Bronchial epithelial cell (primary cell): ENCODE data around the gene JMJD1C. TPM values are rescaled to one million over a fixed set of nuclear protein-coding genes. Genes with fewer than 3 reads are reported as not detected.

ENCODE experiments used
- DNase-seq: peaks from one replicate; pipeline ENCODE4 v3.0.0-alpha.2; 2010; ENCODE audit warnings: low read depth
- FAIRE-seq: peaks from 2 replicates; lab custom pipeline; 2011; peaks lifted over from hg19 to GRCh38; lab: Jason Lieb, UNC
- H3K27me3 ChIP-seq: 2 replicates; pipeline ENCODE4 v1.5.1; 2011; ENCODE audit warnings: low read length; ENCODE audit not compliant: control insufficient read depth, insufficient read depth
- H3K36me3 ChIP-seq: 2 replicates; pipeline ENCODE4 v1.5.1; 2011; ENCODE audit warnings: low read length; ENCODE audit not compliant: control insufficient read depth, insufficient read depth
- H3K4me3 ChIP-seq: 2 replicates; pipeline ENCODE4 v1.5.1; 2011; ENCODE audit warnings: mild to moderate bottlenecking, low read depth, low read length, control low read depth
- CTCF ChIP-seq: IDR thresholded peaks from 2 replicates; pipeline ENCODE4 v1.5.1; 2011; ENCODE audit warnings: mild to moderate bottlenecking, moderate library complexity, low read length, control low read depth, inconsistent platforms; ENCODE audit not compliant: insufficient read depth, severe bottlenecking
- total RNA-seq: library from RNA; depleted of rRNA; stranded (reverse); fragments of >200 nt; gene quantifications from 2 replicates; pipeline ENCODE4 v1.2.1, GENCODE V29; 2014

Gene JMJD1C
- total RNA-seq, 1 donor from 2014 or later = 72.1 TPM

GRCh38 chr10:63314020-63314419 lies 151.8 kb downstream of the JMJD1C start:
- FAIRE-seq (no peak), DNase-seq (no peak)
- Histone ChIP-seq H3K36me3 (no peaks in the 10 kb centered on the region), H3K27me3 (no peaks in the 10 kb centered on the region), H3K4me3 (no peak overlapping the region)
- no peak for TF ChIP-seq CTCF

DNA sequence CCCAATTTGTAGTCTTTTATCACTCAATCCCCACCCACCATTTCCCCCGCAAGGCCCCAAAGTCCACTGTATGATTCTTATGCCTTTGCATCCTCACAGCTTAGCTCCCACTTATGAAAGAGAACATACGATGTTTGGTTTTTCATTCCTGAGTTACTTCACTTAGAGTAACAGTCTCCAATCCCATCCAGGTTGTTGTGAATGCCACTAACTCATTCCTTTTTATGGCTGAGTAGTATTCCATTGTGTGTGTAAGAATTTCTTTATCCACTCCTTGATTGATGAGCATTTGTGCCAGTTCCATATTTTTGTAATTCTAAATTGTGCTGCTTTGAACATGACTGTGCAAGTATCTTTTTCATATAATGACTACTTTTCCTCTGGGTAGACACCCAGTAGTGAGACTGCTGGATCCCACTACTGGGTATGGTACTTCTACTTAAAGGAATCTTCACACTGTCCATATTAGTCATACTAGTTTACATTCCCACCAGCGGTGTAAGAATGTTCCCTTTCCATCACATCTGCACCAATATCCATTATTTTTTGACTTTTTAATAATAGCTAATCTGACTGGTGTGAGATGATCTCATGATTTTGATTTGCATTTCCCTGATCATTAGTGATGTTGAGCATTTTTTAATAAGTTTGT lies 152.6 kb downstream of the JMJD1C start:
- H3K27me3 ChIP-seq = no peaks in the 10 kb centered on the region
- H3K4me3 ChIP-seq = no peak overlapping the region
- TF ChIP-seq CTCF = no peak
- FAIRE-seq (no peak), DNase-seq (no peak)
- H3K36me3 ChIP-seq = no peaks in the 10 kb centered on the region

GRCh38 chr10:63308628-63309027 lies 157.1 kb downstream of the JMJD1C start:
- no peak for TF ChIP-seq CTCF
- Histone ChIP-seq H3K27me3 (no peaks in the 10 kb centered on the region), H3K4me3 (no peak overlapping the region), H3K36me3 (no peaks in the 10 kb centered on the region)
- DNase-seq (no peak), FAIRE-seq (no peak)

- TF ChIP-seq CTCF = no peak
- no peaks in the 10 kb centered on the region for H3K36me3 ChIP-seq
- FAIRE-seq = no peak
- H3K4me3 ChIP-seq = no peak overlapping the region
- DNase-seq = no peak
- H3K27me3 ChIP-seq = no peaks in the 10 kb centered on the region
These were observed 161.6 kb downstream of the JMJD1C start for GRCh38 chr10:63304146-63304545.

DNA sequence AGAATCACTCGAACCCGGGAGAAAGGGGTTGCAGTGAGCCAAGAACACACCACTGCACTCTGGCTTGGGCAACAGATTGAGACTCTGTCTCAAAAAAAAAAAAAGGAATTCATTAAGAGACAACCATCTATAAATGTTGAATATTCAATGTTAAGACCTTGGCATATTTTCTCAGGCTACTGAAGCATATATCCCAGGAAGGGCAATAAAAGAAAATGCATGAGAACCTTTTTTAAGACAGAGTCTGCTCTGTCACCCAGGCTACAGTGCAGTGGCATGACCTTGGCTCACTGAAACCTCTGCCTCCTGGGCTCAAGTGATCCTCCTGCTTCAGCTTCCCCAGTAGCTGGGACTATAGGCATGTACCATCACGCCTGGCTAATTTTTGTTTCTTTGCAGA lies 165.0 kb downstream of the JMJD1C start:
- FAIRE-seq (no peak), DNase-seq (peak; percentile 9)
- H3K4me3 ChIP-seq = no peak overlapping the region
- H3K36me3 ChIP-seq = no peaks in the 10 kb centered on the region
- TF ChIP-seq CTCF = no peak
- H3K27me3 ChIP-seq = no peaks in the 10 kb centered on the region

DNA sequence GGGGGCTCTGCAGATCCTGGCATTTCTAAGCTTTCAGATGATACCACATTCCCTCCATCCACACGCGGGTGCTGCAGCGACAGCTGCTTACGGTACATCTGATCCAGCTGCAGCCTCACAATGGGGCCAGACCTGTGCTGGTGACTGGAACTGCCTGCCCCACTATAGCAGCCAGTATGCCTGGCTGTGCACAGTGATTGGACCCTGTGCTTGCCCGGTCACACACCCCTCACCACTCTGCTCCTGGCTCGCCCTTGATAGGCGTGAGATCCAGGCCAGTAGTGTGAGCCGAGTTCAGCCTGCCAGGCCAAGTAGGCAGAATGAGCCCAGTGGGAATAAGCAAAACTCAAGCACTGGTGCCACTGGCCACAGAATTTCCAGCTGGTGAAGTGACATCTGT lies 167.8 kb downstream of the JMJD1C start:
- H3K27me3 ChIP-seq = no peaks in the 10 kb centered on the region
- H3K4me3 ChIP-seq = no peak overlapping the region
- TF ChIP-seq CTCF = no peak
- DNase-seq = no peak
- no peak for FAIRE-seq
- no peaks in the 10 kb centered on the region for H3K36me3 ChIP-seq
